ENCODE results near the gene SEL1L2. TPM values are rescaled to one million over a fixed set of nuclear protein-coding genes. Genes with fewer than 3 reads are reported as not detected.

Gene SEL1L2
- total RNA-seq, 2 donors from 2014 or later: not detected

GRCh38 chr20:13865791-13866351 lies 124.5 kb downstream of the SEL1L2 start:
- H3K9me3 ChIP-seq: no peaks in the 10 kb centered on the region
- no peaks in the 10 kb centered on the region for H3K36me3 ChIP-seq (replicated peaks in 1 of 2; ENCODE audit: insufficient read depth in 1 of 2, low read depth in 2 of 2)
- WGBS, 2 donors: 33 to 35% methylated on average over 5 of the region's 5 CpGs
- TF ChIP-seq POLR2A (IDR thresholded peaks at IDR 0.05): no peak
- TF ChIP-seq, protein P1, sequence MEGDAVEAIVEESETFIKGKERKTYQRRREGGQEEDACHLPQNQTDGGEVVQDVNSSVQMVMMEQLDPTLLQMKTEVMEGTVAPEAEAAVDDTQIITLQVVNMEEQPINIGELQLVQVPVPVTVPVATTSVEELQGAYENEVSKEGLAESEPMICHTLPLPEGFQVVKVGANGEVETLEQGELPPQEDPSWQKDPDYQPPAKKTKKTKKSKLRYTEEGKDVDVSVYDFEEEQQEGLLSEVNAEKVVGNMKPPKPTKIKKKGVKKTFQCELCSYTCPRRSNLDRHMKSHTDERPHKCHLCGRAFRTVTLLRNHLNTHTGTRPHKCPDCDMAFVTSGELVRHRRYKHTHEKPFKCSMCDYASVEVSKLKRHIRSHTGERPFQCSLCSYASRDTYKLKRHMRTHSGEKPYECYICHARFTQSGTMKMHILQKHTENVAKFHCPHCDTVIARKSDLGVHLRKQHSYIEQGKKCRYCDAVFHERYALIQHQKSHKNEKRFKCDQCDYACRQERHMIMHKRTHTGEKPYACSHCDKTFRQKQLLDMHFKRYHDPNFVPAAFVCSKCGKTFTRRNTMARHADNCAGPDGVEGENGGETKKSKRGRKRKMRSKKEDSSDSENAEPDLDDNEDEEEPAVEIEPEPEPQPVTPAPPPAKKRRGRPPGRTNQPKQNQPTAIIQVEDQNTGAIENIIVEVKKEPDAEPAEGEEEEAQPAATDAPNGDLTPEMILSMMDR (IDR thresholded peaks at IDR 0.05): no peak
- no peak overlapping the region for H3K27ac ChIP-seq
- DNase-seq (peak in 1 of 4 donors; percentile 8), ATAC-seq (peak; percentile 27)
- intact Hi-C loops (cut with DNase I): no loop called here
- no peaks in the 10 kb centered on the region for H3K27me3 ChIP-seq
- no peaks in the 10 kb centered on the region for H3K4me1 ChIP-seq
- no peak overlapping the region for H3K4me3 ChIP-seq

DNA sequence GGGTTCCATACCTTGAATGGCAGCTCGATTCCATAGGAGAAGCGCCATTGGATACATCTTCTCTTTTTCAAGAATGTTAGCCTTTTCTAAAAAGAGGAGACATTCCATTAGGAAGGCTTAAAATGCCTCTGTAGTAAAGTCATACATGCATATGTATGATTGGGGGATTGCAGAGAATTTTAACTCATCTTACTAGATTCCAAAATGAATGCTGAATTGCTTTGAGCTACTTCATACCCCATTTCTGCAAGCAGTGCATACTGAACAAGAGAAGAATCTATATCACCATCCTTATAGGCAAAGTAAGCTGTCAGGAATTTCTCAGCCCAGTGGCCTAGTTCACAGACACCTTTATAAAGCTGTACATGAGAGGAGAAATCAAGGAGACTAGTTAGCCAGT lies 125.3 kb downstream of the SEL1L2 start:
- TF ChIP-seq, protein P1 (IDR thresholded peaks at IDR 0.05): no peak
- TF ChIP-seq POLR2A (IDR thresholded peaks at IDR 0.05): no peak
- Histone ChIP-seq H3K4me3 (no peak overlapping the region), H3K9me3 (no peaks in the 10 kb centered on the region), H3K4me1 (no peaks in the 10 kb centered on the region), H3K27me3 (no peaks in the 10 kb centered on the region), H3K27ac (no peak overlapping the region), H3K36me3 (replicated peaks in 1 of 2; ENCODE audit: insufficient read depth in 1 of 2, low read depth in 2 of 2) (no peaks in the 10 kb centered on the region)
- DNase-seq: no peak
- intact Hi-C loops (cut with DNase I): no loop called here
- 68 to 82% methylated on average over 2 of the region's 2 CpGs for WGBS, 2 donors
- ATAC-seq: no peak

GRCh38 chr20:13863244-13863643 lies 127.2 kb downstream of the SEL1L2 start:
- no peaks in the 10 kb centered on the region for H3K27me3 ChIP-seq
- DNase-seq: no peak
- no peak for ATAC-seq
- no peak for TF ChIP-seq POLR2A (IDR thresholded peaks at IDR 0.05)
- TF ChIP-seq, protein P1 (IDR thresholded peaks at IDR 0.05): no peak
- intact Hi-C loops (cut with DNase I): no loop called here
- H3K4me3 ChIP-seq: no peak overlapping the region
- no peak overlapping the region for H3K27ac ChIP-seq
- no peaks in the 10 kb centered on the region for H3K9me3 ChIP-seq
- WGBS, 2 donors: 80 to 83% methylated on average over 1 of the region's 1 CpG
- H3K36me3 ChIP-seq (replicated peaks in 1 of 2; ENCODE audit: insufficient read depth in 1 of 2, low read depth in 2 of 2): no peaks in the 10 kb centered on the region
- no peaks in the 10 kb centered on the region for H3K4me1 ChIP-seq

- no peaks in the 10 kb centered on the region for H3K9me3 ChIP-seq
- H3K4me3 ChIP-seq: no peak overlapping the region
- H3K4me1 ChIP-seq: no peaks in the 10 kb centered on the region
- 66 to 84% methylated on average over 2 of the region's 2 CpGs for WGBS, 2 donors
- intact Hi-C loops (cut with DNase I): no loop called here
- DNase-seq: no peak
- no peaks in the 10 kb centered on the region for H3K36me3 ChIP-seq (replicated peaks in 1 of 2; ENCODE audit: insufficient read depth in 1 of 2, low read depth in 2 of 2)
- H3K27me3 ChIP-seq: no peaks in the 10 kb centered on the region
- H3K27ac ChIP-seq: no peak overlapping the region
- TF ChIP-seq POLR2A (IDR thresholded peaks at IDR 0.05): no peak
- TF ChIP-seq, protein P1 (IDR thresholded peaks at IDR 0.05): no peak
- no peak for ATAC-seq
Measured at GRCh38 chr20:13862245-13862644, 128.2 kb downstream of the SEL1L2 start.

DNA sequence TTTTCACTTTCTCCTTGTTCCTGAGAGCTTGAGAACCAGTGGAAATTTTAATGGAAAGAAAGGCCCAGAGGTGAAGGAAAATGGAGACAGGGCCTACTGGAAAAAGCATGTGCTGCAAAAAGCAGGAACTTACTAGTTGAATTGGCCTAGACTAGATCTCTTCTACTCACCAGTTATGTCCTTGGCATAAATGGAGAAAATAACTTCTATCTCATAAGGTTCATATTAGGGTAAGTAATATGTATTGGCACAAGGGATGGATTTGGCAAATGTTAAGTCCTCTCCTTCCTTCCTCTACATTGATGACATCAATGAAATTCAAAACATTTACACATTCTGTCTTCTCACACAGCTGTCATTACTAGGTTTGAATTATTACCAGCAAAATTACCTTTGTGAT lies 131.5 kb downstream of the SEL1L2 start:
- no peaks in the 10 kb centered on the region for H3K4me1 ChIP-seq
- intact Hi-C loops (cut with DNase I): no loop called here
- no peaks in the 10 kb centered on the region for H3K27me3 ChIP-seq
- DNase-seq: no peak
- H3K27ac ChIP-seq: no peak overlapping the region
- no peaks in the 10 kb centered on the region for H3K36me3 ChIP-seq (replicated peaks in 1 of 2; ENCODE audit: insufficient read depth in 1 of 2, low read depth in 2 of 2)
- no peak for ATAC-seq
- H3K9me3 ChIP-seq: no peaks in the 10 kb centered on the region
- TF ChIP-seq, protein P1 (IDR thresholded peaks at IDR 0.05): no peak
- TF ChIP-seq POLR2A (IDR thresholded peaks at IDR 0.05): no peak
- no peak overlapping the region for H3K4me3 ChIP-seq
